Thymus (tissue), 11 donors: ENCODE data around the gene ZNF639. TPM values are rescaled to one million over a fixed set of nuclear protein-coding genes. Genes with fewer than 3 reads are reported as not detected.
A peak's percentile ranks its signal among the peaks of the same experiment; 100 is the strongest.
"Not testable (repeated sequence)": the region's sequence is repeated elsewhere in the genome, so short reads cannot be mapped to it uniquely, and the experiment has no call there.

Experiments
- DNase-seq, 9 donors: peaks; one replicate each; pipeline ENCODE4 v3.0.0-alpha.2; 2013; ENCODE audit warnings: low spot score in 9 of 9, low read depth in 6 of 9, missing footprints in 1 of 9
- H3K27ac ChIP-seq, 2 donors: one replicate each; pipeline ENCODE4 v1.5.1; 2013; ENCODE audit warnings: control low read depth in 1 of 2, low read depth in 1 of 2, low read length in 1 of 2, mild to moderate bottlenecking in 1 of 2, moderate library complexity in 1 of 2
- H3K27me3 ChIP-seq, 2 donors: one replicate each; pipeline ENCODE4 v1.5.1; 2013; ENCODE audit warnings: low read length in 1 of 2; ENCODE audit not compliant: control insufficient read depth in 2 of 2, insufficient read depth in 1 of 2
- H3K36me3 ChIP-seq, 2 donors: one replicate each; pipeline ENCODE4 v1.5.1; 2013; ENCODE audit warnings: low read length in 1 of 2, mild to moderate bottlenecking in 1 of 2, moderate library complexity in 1 of 2; ENCODE audit not compliant: control insufficient read depth in 2 of 2, insufficient read depth in 2 of 2
- H3K4me1 ChIP-seq, 2 donors: one replicate each; pipeline ENCODE4 v1.5.1; 2013; ENCODE audit warnings: low read length in 2 of 2; ENCODE audit not compliant: control insufficient read depth in 2 of 2, insufficient read depth in 2 of 2
- H3K4me3 ChIP-seq, 2 donors: one replicate each; pipeline ENCODE4 v1.5.1; 2013; ENCODE audit warnings: low read length in 2 of 2, control low read depth in 1 of 2, mild to moderate bottlenecking in 1 of 2
- H3K9me3 ChIP-seq, 2 donors: one replicate each; pipeline ENCODE4 v1.5.1; 2013; ENCODE audit warnings: low read length in 1 of 2, mild to moderate bottlenecking in 1 of 2; ENCODE audit not compliant: control insufficient read depth in 2 of 2, insufficient read depth in 1 of 2
- WGBS: extraction: QIAGEN DNeasy Blood & Tissue Kit; methylation state at CpG from one replicate; pipeline ENCODE4 v1.1.7; 2013; 5-methylcytosine and 5-hydroxymethylcytosine counted together
- polyA plus RNA-seq: library from polyadenylated mRNA; stranded (reverse); fragments of 200-250 nt; gene quantifications from one replicate; pipeline ENCODE4 v1.2.3, GENCODE V29; 2013
- total RNA-seq: library from RNA; stranded (reverse); fragments of 120-200 nt; gene quantifications from one replicate; pipeline ENCODE4 v1.2.4, GENCODE V29; 2013
- donor health status: healthy.

ZNF639 gene
- total and polyA plus RNA-seq, 2 donors = 31.9 to 36.4 TPM

DNA sequence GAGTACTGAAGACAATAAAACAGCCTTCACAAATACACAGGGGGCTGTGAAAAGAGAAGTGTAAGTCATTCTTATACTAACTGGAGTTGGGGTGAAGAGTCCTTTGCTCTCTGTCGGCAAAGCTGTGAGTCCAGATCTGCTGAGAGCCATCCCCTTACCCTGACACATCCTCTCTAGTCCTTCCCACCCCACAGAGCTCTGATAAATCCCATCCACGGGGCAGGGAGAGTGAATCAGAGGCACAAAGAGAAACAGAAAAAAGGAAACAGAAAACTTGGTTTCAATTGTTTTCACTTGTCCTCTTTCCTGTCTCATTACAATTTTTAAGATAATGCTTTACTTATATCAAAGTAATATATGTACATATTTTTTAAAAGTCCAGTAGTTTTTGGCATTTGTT, 18.2 kb upstream of the ZNF639 start:
- H3K27ac ChIP-seq = no peak overlapping the region
- 54% methylated on average over 2 of the region's 2 CpGs for WGBS
- no peaks in the 10 kb centered on the region for H3K36me3 ChIP-seq
- no peak overlapping the region for H3K4me3 ChIP-seq
- no peaks in the 10 kb centered on the region for H3K4me1 ChIP-seq
- no peak for DNase-seq
- H3K9me3 ChIP-seq = no peaks in the 10 kb centered on the region
- no peaks in the 10 kb centered on the region for H3K27me3 ChIP-seq

GRCh38 chr3:179307362-179307761, 15.5 kb upstream of the ZNF639 start:
- H3K4me3 ChIP-seq, H3K27me3 ChIP-seq, H3K4me1 ChIP-seq, DNase-seq, H3K36me3 ChIP-seq, H3K9me3 ChIP-seq, H3K27ac ChIP-seq: not testable (repeated sequence)
- WGBS = 98% methylated on average over 2 of the region's 2 CpGs

- no peak overlapping the region for H3K27ac ChIP-seq
- no peaks in the 10 kb centered on the region for H3K4me1 ChIP-seq
- H3K4me3 ChIP-seq = no peak overlapping the region
- no peaks in the 10 kb centered on the region for H3K27me3 ChIP-seq
- no peaks in the 10 kb centered on the region for H3K9me3 ChIP-seq
- DNase-seq = no peak
- H3K36me3 ChIP-seq = no peaks in the 10 kb centered on the region
These were observed 14.8 kb upstream of the ZNF639 start for GRCh38 chr3:179308001-179308400.

GRCh38 chr3:179309225-179310078, 13.4 kb upstream of the ZNF639 start:
- WGBS = 80% methylated on average over 1 of the region's 1 CpG
- Histone ChIP-seq H3K36me3 (no peaks in the 10 kb centered on the region), H3K4me1 (no peaks in the 10 kb centered on the region), H3K27me3 (no peaks in the 10 kb centered on the region), H3K4me3 (no peak overlapping the region), H3K27ac (no peak overlapping the region), H3K9me3 (no peaks in the 10 kb centered on the region)
- no peak for DNase-seq

- Histone ChIP-seq H3K4me3 (no peak overlapping the region), H3K27me3 (no peaks in the 10 kb centered on the region), H3K4me1 (peaks cover 2 to 8% of the 10 kb centered on the region in 2 donors), H3K36me3 (no peaks in the 10 kb centered on the region), H3K27ac (no peak overlapping the region), H3K9me3 (no peaks in the 10 kb centered on the region)
- WGBS = over 99% methylated on average over 2 of the region's 2 CpGs
- DNase-seq = no peak
These were observed 4.0 kb upstream of the ZNF639 start for GRCh38 chr3:179318876-179319275.

- peak in 4 of 9 donors; percentile 4 to 52 (median 26) for DNase-seq
- 55% methylated on average over 10 of the region's 10 CpGs for WGBS
- Histone ChIP-seq H3K4me1 (peaks cover 6 to 18% of the 10 kb centered on the region in 2 donors), H3K36me3 (peaks cover 0 to 11% of the 10 kb centered on the region in 2 donors), H3K27ac (peak overlapping the region in 1 of 2 donors; percentile 41), H3K4me3 (no peak overlapping the region), H3K27me3 (no peaks in the 10 kb centered on the region), H3K9me3 (no peaks in the 10 kb centered on the region)
These were observed 1.1 kb upstream of the ZNF639 start for GRCh38 chr3:179321668-179322285.

DNA sequence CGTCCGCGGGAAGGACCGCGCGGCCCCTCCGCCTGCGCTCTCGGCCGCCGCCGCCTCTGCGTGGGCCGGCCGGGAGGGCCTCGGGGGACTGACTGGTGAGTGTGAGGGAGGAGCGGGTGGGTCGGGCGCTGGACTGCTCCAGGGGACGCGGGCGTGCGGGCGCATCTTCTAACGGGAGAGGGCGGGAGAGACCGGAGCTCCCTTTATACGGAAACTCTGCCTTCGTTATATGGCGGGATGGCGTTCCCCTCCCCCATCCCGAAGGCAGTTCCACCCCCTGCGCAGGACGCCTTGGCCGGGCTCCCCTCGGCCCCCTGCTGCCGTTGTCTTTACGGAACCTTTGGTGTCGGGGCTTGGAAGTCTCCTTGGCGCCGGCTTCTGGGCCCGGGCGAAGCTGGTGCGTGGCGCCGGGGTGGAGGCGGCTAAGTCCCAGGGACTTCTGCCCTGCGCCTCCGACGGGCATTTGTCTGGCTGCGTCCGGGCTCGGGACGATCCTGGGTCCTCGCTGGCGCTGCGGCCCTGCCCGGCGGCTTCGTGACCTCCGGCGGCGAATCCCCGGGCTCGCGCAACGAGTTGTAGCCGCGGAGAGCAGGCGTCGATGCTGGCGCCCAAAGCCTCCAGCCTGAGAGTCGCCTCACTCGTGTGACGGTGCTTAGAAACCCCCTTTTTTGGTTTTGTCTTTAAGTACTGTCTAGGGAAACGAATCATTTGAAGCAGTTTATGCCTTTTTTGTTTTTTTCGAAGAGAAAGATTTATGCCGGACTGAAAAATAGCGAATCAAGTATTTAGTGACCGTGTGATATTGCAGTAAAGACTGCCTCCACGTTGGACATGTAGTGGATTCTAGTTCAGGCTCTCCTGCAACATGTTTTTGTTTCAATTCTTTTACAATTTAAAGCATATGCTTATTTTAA, 623 bp downstream of the ZNF639 start:
- peak in 6 of 9 donors; percentile 44 to 73 (median 52) for DNase-seq
- H3K4me3 ChIP-seq = peak overlapping the region; percentile 90 to 98
- peaks cover 6 to 18% of the 10 kb centered on the region in 2 donors for H3K4me1 ChIP-seq
- no peaks in the 10 kb centered on the region for H3K27me3 ChIP-seq
- WGBS = under 1% methylated on average over 81 of the region's 81 CpGs
- no peaks in the 10 kb centered on the region for H3K9me3 ChIP-seq
- H3K36me3 ChIP-seq = peaks cover 0 to 19% of the 10 kb centered on the region in 2 donors
- peak overlapping the region; percentile 75 to 86 for H3K27ac ChIP-seq

- peaks cover 5 to 26% of the 10 kb centered on the region in 2 donors for H3K36me3 ChIP-seq
- DNase-seq = peak in 3 of 9 donors; percentile 27 to 68 (median 44)
- no peaks in the 10 kb centered on the region for H3K9me3 ChIP-seq
- peaks cover 6 to 18% of the 10 kb centered on the region in 2 donors for H3K4me1 ChIP-seq
- no peaks in the 10 kb centered on the region for H3K27me3 ChIP-seq
- 5% methylated on average over 8 of the region's 8 CpGs for WGBS
- peak overlapping the region in 1 of 2 donors; percentile 86 for H3K27ac ChIP-seq
- peak overlapping the region; percentile 90 to 98 for H3K4me3 ChIP-seq
These were observed 1.5 kb downstream of the ZNF639 start for GRCh38 chr3:179324270-179324754.
